HG02943 (cell line): ENCODE measurements around the gene IFIT2.

Experiments used
- ATAC-seq: cut with Tn5 transposase; IDR thresholded peaks from one replicate; pipeline ENCODE4 v1.9.1; 2021; ENCODE audit warnings: mild to moderate bottlenecking, low read depth, moderate library complexity; ENCODE audit not compliant: unreplicated experiment

Gene IFIT2

GRCh38 chr10:89355394-89355931 lies 53.6 kb downstream of the IFIT2 start:
- no peak for ATAC-seq

GRCh38 chr10:89357096-89357495 lies 55.2 kb downstream of the IFIT2 start:
- ATAC-seq: no peak

- no peak for ATAC-seq
Observed at GRCh38 chr10:89357975-89358374, 56.1 kb downstream of the IFIT2 start.
